DOHH2 (cell line): ENCODE data around the gene IRF9.
A peak's percentile ranks its signal among the peaks of the same experiment; 100 is the strongest.

Experiments used
- H3F3A ChIP-seq: fragments of 200-600 bp; sonication (generic), shearing (Covaris generic); 2 replicates; pipeline ENCODE4 v1.6.0; 2016; ENCODE audit warnings: antibody characterized with exemption, mild to moderate bottlenecking; ENCODE audit not compliant: control insufficient read depth, insufficient read depth
- H3K27ac ChIP-seq: fragments of 200-600 bp; sonication (generic); 2 replicates; pipeline ENCODE4 v1.5.1; 2014; ENCODE audit warnings: low read depth, mild to moderate bottlenecking, low read length, moderate library complexity
- H3K27me3 ChIP-seq: fragments of 200-600 bp; sonication (generic); 2 replicates; pipeline ENCODE4 v1.6.1; 2014; ENCODE audit warnings: mild to moderate bottlenecking, low read length, mixed read lengths; ENCODE audit not compliant: control insufficient read depth
- H3K36me3 ChIP-seq: fragments of 200-600 bp; sonication (generic); 2 replicates; pipeline ENCODE4 v1.6.1; 2014; ENCODE audit warnings: mild to moderate bottlenecking, low read length, moderate library complexity, mixed read lengths; ENCODE audit not compliant: control insufficient read depth
- H3K4me1 ChIP-seq: fragments of 200-600 bp; sonication (generic); 2 replicates; pipeline ENCODE4 v1.6.1; 2014; ENCODE audit warnings: mild to moderate bottlenecking, low read length, mixed read lengths; ENCODE audit not compliant: control insufficient read depth
- H3K4me2 ChIP-seq: fragments of 200-600 bp; sonication (generic); 2 replicates; pipeline ENCODE4 v1.6.0; 2014; ENCODE audit warnings: mild to moderate bottlenecking, low read length, moderate library complexity
- H3K4me3 ChIP-seq: fragments of 200-600 bp; sonication (generic); 2 replicates; pipeline ENCODE4 v1.5.1; 2014; ENCODE audit warnings: mild to moderate bottlenecking, low read length, mixed read lengths
- H3K79me2 ChIP-seq: fragments of 200-600 bp; sonication (generic); 2 replicates; pipeline ENCODE4 v1.6.1; 2014; ENCODE audit warnings: mild to moderate bottlenecking, low read length, mixed read lengths; ENCODE audit not compliant: control insufficient read depth
- H3K9me2 ChIP-seq: fragments of 200-600 bp; sonication (generic); replicated peaks from 2 replicates; pipeline ENCODE4 v1.6.1; 2014; ENCODE audit warnings: mild to moderate bottlenecking, low read length, mixed read lengths; ENCODE audit not compliant: control insufficient read depth
- H3K9me3 ChIP-seq: fragments of 200-600 bp; sonication (generic); 2 replicates; pipeline ENCODE4 v1.6.1; 2014; ENCODE audit warnings: antibody characterized with exemption, low read length, mixed read lengths; ENCODE audit not compliant: control insufficient read depth, insufficient read depth
- H4K20me1 ChIP-seq: fragments of 200-600 bp; sonication (generic); 2 replicates; pipeline ENCODE4 v1.6.0; 2014; ENCODE audit warnings: low read depth, mild to moderate bottlenecking, antibody characterized with exemption, low read length, moderate library complexity; ENCODE audit not compliant: control insufficient read depth, insufficient read depth
- CTCF ChIP-seq: fragments of 200-600 bp; sonication (generic); IDR thresholded peaks from one replicate; pipeline ENCODE4 v1.5.1; 2014; ENCODE audit warnings: antibody characterized with exemption, mild to moderate bottlenecking, low read depth, low read length; ENCODE audit not compliant: poor library complexity, severe bottlenecking
- EZH2phosphoT487 ChIP-seq: fragments of 200-600 bp; sonication (generic); IDR thresholded peaks from 2 replicates; pipeline ENCODE4 v1.6.1; 2017; ENCODE audit warnings: borderline replicate concordance, mild to moderate bottlenecking, antibody characterized with exemption, low read length, moderate library complexity, mixed read lengths

Gene IRF9

GRCh38 chr14:24167469-24168114, 6.5 kb downstream of the IRF9 start:
- no peaks in the 10 kb centered on the region for H3K9me2 ChIP-seq
- peaks cover 3% of the 10 kb centered on the region; the same call in 1 of the 2 replicates for H3F3A ChIP-seq
- H3K79me2 ChIP-seq, result no peaks in the 10 kb centered on the region; the same call in 1 of the 2 replicates
- no peak overlapping the region for H3K27ac ChIP-seq
- no peaks in the 10 kb centered on the region for H3K27me3 ChIP-seq
- H3K9me3 ChIP-seq, result no peaks in the 10 kb centered on the region
- H3K4me3 ChIP-seq, result no peak overlapping the region
- H4K20me1 ChIP-seq, result no peaks in the 10 kb centered on the region
- H3K4me2 ChIP-seq, result no peak overlapping the region
- H3K4me1 ChIP-seq, result peaks cover 21% of the 10 kb centered on the region
- TF ChIP-seq EZH2phosphoT487 (no peak), CTCF (no peak)
- peaks cover 32% of the 10 kb centered on the region for H3K36me3 ChIP-seq

- Histone ChIP-seq H3K9me3 (no peaks in the 10 kb centered on the region), H3K79me2 (no peaks in the 10 kb centered on the region; the same call in 1 of the 2 replicates), H3K27ac (peak within 1 kb of the TSS; percentile 21; the same call in 1 of the 2 replicates), H3K27me3 (no peaks in the 10 kb centered on the region), H3K4me3 (peak within 1 kb of the TSS; percentile 78), H3F3A (peaks cover 5% of the 10 kb centered on the region; the same call in 1 of the 2 replicates), H3K9me2 (no peaks in the 10 kb centered on the region), H4K20me1 (no peaks in the 10 kb centered on the region), H3K4me1 (peaks cover 22% of the 10 kb centered on the region), H3K36me3 (peaks cover 2% of the 10 kb centered on the region; the same call in 1 of the 2 replicates), H3K4me2 (peak within 1 kb of the TSS; percentile 77)
- TF ChIP-seq EZH2phosphoT487, result no peak
- no peak for TF ChIP-seq CTCF
Measured at GRCh38 chr14:24171422-24172260, 10.6 kb downstream of the IRF9 start, which contains the start of gene REC8. TSS of gene REC8 (plus strand) at chr14:24172080. CDS start at chr14:24172553, 473 bp downstream.

- TF ChIP-seq EZH2phosphoT487 (no peak), CTCF (no peak)
- peak overlapping the region; percentile 77 for H3K4me2 ChIP-seq
Measured at GRCh38 chr14:24172261-24172860, 11.3 kb downstream of the IRF9 start.

More at GRCh38 chr14:24172261-24172860, 11.3 kb downstream of the IRF9 start:
- no peaks in the 10 kb centered on the region for H3K36me3 ChIP-seq
- H3K79me2 ChIP-seq, result no peaks in the 10 kb centered on the region; the same call in 1 of the 2 replicates
- H3K27me3 ChIP-seq, result no peaks in the 10 kb centered on the region
- H3K27ac ChIP-seq, result no peak overlapping the region; the same call in 1 of the 2 replicates
- H3K4me3 ChIP-seq, result peak overlapping the region; percentile 78
- no peaks in the 10 kb centered on the region for H3K9me2 ChIP-seq
- no peaks in the 10 kb centered on the region for H4K20me1 ChIP-seq
- H3K4me1 ChIP-seq, result peaks cover 22% of the 10 kb centered on the region
- peaks cover 5% of the 10 kb centered on the region; the same call in 1 of the 2 replicates for H3F3A ChIP-seq
- H3K9me3 ChIP-seq, result no peaks in the 10 kb centered on the region
